Stimulated activated naive B cell treated with anti-CD40 and anti-IgM and Interleukin-4, amounts not matched to agents 10 μg/mL and 1 μg/mL and 100 μg/mL, for 72 hours (primary cell): Measurements from ENCODE around the gene C3.
A peak's percentile ranks its signal among the peaks of the same experiment; 100 is the strongest.
"Not testable (repeated sequence)": the region's sequence is repeated elsewhere in the genome, so short reads cannot be mapped to it uniquely, and the experiment has no call there.

Source experiments
- ATAC-seq, 2 donors: fragments of 150-1000 bp; cut with Tn5 transposase; replicated peaks; 2 replicates each; pipeline ENCODE4 v1.10.0; 2021; ENCODE audit warnings: moderate library complexity in 1 of 2
- DNase-seq: peaks from one replicate; pipeline ENCODE4 v3.0.0; 2021
- H3K27ac Mint-ChIP-seq: one replicate; pipeline ENCODE4 v1.8.0; 2022; ENCODE audit warnings: mild to moderate bottlenecking, mixed read lengths
- H3K27me3 Mint-ChIP-seq, 2 donors: one replicate each; pipeline ENCODE4 v1.8.0; 2022; ENCODE audit warnings: mixed read lengths in 2 of 2
- H3K36me3 Mint-ChIP-seq, 2 donors: one replicate each; pipeline ENCODE4 v1.8.0; 2022; ENCODE audit warnings: mixed read lengths in 2 of 2, mild to moderate bottlenecking in 1 of 2
- H3K4me1 Mint-ChIP-seq, 2 donors: one replicate each; pipeline ENCODE4 v1.8.0; 2022; ENCODE audit warnings: mixed read lengths in 2 of 2, mild to moderate bottlenecking in 1 of 2
- H3K4me3 Mint-ChIP-seq, 2 donors: one replicate each; pipeline ENCODE4 v1.8.0; 2022; ENCODE audit warnings: mild to moderate bottlenecking in 2 of 2, mixed read lengths in 2 of 2, moderate library complexity in 1 of 2
- H3K9me3 Mint-ChIP-seq, 2 donors: one replicate each; pipeline ENCODE4 v1.8.0; 2022; ENCODE audit warnings: mixed read lengths in 2 of 2, mild to moderate bottlenecking in 1 of 2

Gene C3

DNA sequence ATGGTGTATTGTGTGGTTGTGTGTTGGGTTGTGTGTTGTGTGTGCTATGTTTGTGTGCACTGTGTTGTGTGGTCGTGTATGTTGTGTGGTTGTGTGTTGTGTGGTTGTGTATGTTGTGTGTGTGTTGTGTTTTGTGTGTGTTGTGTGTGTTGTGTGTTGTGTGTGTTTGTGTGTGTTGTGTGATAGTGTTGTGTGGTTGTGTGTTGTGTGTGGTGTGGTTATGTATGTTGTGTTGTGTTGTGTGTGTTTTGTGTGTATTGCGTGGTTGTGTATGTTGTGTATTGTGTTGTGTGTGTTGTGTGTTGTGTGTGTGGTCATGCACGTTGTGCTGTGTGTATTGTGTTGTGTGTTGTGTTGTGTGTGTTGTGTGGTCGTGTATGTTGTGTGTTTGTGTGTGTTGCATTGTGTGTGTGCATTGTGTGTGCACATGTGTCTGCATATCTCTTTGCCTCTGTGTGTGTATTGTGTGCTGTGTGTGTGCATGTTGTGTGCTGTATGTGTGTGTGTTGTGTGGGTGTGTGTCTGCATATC lies 2.9 kb downstream of the C3 start:
- DNase-seq (no peak), ATAC-seq (no peak)
- Mint-ChIP-seq H3K4me3 (no peak overlapping the region), H3K4me1 (peaks cover 19 to 41% of the 10 kb centered on the region in 2 donors), H3K36me3 (no peaks in the 10 kb centered on the region), H3K27me3 (peaks cover 0 to 10% of the 10 kb centered on the region in 2 donors), H3K9me3 (peaks cover 4 to 5% of the 10 kb centered on the region in 2 donors), H3K27ac (peak overlapping the region; percentile 11)

DNA sequence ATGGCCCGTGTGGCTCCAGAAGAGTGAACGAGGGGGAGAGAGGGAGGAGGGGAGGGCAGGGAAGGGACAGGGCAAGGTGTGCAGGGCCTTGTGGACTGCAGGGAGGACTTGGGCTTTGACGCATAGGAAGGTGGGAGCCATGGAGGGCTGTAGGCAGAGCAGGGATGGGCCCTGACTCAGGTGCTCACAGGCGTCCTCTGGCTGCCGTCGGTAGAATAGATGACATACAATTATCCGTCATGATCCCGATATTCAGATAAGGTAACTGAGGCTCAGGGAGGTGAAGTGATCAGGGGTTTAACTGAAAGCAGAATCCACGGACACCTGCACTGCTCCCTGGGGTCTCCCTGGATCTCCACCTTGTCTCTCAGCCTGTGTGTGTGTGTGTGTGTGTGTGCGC lies 3.4 kb downstream of the C3 start:
- peaks cover 4 to 5% of the 10 kb centered on the region in 2 donors for H3K9me3 Mint-ChIP-seq
- peaks cover 19 to 36% of the 10 kb centered on the region in 2 donors for H3K4me1 Mint-ChIP-seq
- ATAC-seq = no peak
- no peak overlapping the region for H3K4me3 Mint-ChIP-seq
- no peak for DNase-seq
- H3K36me3 Mint-ChIP-seq = no peaks in the 10 kb centered on the region
- peak overlapping the region; percentile 11 for H3K27ac Mint-ChIP-seq
- peaks cover 0 to 10% of the 10 kb centered on the region in 2 donors for H3K27me3 Mint-ChIP-seq

DNA sequence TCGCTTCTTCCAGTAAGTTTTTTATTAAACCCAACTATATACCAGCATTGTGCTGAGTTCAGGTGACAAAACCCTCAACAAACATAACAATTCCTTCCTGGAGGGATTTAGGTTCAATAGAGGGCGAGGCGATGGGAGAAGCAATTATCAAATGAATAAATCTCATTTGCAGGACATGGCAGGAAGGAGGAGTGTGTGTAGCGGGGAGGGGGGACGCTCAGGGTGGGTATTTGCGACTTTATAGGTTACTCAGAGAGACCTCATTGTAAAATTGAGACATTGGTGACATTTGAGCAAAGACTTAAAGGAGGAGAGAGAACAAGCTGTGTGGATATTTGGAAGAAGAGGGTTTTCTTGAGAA lies 3.9 kb downstream of the C3 start:
- no peak overlapping the region for H3K27ac Mint-ChIP-seq
- H3K9me3 Mint-ChIP-seq = peaks cover 4 to 5% of the 10 kb centered on the region in 2 donors
- H3K36me3 Mint-ChIP-seq = no peaks in the 10 kb centered on the region
- H3K4me1 Mint-ChIP-seq = peaks cover 19 to 32% of the 10 kb centered on the region in 2 donors
- DNase-seq = no peak
- no peak for ATAC-seq
- no peak overlapping the region for H3K4me3 Mint-ChIP-seq
- peaks cover 0 to 10% of the 10 kb centered on the region in 2 donors for H3K27me3 Mint-ChIP-seq

DNA sequence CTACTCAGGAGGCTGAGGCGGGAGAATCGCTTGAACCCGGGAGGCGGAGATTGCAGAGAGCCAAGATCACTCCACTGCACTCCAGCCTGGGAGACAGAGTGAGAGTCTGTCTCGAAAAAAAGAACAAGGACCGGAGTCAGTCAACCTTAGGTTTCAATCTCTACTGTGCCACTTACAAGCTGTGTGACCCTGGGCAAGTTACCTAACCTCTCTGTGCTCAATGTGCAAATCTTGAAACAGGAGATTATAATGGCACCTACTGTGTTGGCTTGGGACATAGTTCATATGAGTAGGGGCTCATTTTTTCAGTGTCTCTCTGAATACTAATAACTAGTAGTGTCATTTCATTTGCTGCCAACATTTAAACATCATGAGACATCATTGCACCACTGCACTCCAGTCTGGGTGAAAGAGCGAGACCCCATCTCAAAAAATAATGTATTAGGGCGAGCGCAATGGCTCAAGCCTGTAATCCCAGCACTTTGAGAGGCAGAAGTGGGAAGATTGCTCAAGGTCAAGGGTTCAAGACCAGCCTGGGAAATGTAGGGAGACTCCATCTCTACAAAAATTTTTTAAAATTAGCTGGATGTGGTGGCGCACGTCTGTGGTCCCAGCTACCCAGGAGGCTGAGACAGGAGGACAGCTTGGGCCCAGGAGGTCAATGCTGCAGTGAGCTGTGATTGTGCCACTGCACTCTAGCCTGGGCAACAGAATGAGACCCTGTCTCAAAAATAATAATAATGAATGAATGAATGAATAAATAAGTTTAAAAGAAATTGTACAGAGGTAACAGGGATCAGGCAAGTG lies 5.5 kb downstream of the C3 start:
- Mint-ChIP-seq H3K4me1 (peaks cover 16 to 25% of the 10 kb centered on the region in 2 donors), H3K36me3 (no peaks in the 10 kb centered on the region), H3K9me3 (peaks cover 4 to 5% of the 10 kb centered on the region in 2 donors), H3K27me3 (peaks cover 15 to 22% of the 10 kb centered on the region in 2 donors), H3K4me3 (no peak overlapping the region), H3K27ac (no peak overlapping the region)
- ATAC-seq = no peak
- no peak for DNase-seq

DNA sequence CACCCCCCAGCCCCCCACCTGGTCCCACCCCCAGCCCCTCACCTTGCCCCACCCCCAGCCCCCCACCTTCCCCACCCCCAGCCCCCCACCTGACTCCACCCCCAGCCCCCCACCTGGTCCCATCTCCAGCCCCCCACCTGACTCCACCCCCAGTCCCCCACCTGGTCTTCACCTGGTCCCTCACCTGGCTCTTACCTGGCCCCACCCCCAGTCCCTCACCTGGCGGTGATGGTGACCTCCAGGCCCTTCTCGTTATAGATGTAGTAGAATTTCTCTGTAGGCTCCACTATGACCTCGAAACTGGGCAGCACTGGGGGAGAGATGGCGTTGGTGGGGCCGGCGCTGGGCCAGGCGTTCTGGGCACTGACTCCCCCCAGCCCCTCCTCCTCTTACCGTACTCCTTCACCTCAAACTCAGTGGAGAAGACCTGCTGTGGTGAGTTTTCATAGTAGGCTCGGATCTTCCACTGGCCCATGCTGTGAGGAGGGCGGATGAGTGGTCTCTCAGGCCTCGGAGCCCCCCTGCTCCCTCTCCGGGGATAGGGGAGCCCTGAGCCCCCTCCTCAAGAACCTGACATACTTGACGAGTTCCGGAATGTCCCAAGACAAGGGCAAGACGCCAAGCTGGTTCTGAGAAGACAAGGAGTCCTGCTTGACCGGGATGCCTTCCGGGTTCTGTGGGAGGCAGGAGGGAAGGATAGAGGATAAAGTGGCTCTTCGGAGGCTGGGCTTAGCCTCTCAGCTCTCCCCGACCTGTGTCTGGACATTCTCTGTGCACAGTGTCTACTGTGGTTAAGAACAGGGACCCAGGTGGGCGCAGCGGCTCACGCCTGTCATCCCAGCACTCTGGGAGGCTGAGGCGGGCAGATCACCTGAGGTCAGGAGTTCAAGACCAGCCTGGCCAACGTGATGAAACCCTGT lies 6.4 kb downstream of the C3 start:
- Mint-ChIP-seq H3K9me3 (peaks cover 4 to 5% of the 10 kb centered on the region in 2 donors), H3K27me3 (peaks cover 24 to 32% of the 10 kb centered on the region in 2 donors), H3K4me1 (peaks cover 15 to 23% of the 10 kb centered on the region in 2 donors), H3K36me3 (no peaks in the 10 kb centered on the region), H3K27ac (no peak overlapping the region), H3K4me3 (no peak overlapping the region)
- ATAC-seq (no peak), DNase-seq (no peak)

DNA sequence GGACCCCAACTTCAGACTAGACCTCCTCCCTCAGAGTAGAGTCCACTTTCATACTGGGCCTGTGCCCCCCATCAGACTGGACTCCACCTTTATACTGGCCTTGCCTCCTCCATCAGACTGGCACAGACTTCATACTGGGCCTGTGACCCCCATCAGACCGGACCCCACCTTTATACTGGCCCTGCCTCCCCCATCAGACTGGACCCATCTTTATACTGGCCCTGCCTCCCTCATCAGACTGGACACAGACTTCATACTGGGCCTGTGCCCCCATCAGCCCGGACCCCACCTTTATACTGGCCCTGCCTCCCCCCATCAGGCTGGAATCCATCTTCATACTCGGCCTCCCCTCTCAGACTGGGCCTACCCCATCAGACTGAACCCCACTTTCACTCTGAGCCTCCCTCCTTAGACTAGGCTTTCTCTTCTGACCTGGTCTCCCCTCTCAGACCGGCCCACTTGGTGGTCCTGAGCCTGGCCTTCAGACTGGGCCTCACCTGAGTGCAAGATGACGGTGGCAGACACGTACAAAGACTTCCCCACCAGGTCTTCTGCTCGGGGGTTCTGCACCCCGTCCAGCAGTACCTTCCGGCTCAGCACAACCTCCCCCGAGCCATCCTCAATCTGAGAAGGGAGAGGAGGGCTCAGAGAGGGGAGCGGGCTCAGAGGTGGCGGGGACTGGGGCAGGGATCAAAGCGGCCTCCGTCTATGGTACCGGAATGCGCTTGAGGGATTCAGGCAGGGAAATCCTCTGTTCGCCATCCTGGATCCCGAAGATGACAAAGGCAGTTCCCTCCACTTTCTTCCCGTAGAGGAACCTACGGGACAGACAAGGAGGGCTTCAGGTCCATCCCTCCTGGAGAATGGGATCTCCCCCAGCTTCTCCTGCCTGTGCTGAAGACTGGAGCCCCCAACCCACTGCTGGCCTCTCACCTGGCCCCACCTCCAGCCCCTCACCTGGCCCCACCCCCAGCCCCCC lies 7.5 kb downstream of the C3 start:
- Mint-ChIP-seq H3K9me3 (peaks cover 4 to 5% of the 10 kb centered on the region in 2 donors), H3K27me3 (peaks cover 34 to 42% of the 10 kb centered on the region in 2 donors), H3K4me1 (peaks cover 15 to 18% of the 10 kb centered on the region in 2 donors), H3K4me3 (no peak overlapping the region), H3K36me3 (no peaks in the 10 kb centered on the region), H3K27ac (no peak overlapping the region)
- ATAC-seq (no peak), DNase-seq (no peak)

DNA sequence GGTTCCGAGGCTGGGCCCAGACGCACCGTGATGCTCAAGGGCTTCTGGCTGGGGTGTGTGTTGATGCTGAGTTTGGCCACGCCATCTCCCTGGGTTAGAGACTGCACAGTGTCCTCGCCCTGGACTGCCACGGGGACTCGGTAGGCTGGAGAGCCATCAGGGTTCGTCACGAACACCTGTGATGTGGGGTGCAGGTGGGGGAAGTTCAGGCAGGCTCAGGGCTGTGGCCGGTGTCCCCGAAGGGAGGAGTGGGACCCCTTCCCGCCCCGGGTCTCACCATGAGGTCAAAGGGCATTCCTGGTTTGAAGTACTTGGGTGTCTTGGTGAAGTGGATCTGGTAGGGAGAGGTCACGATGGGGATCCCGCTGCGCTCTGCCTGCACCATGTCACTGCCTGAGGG lies 8.2 kb downstream of the C3 start:
- Mint-ChIP-seq H3K4me1 (peaks cover 8 to 11% of the 10 kb centered on the region in 2 donors), H3K4me3 (no peak overlapping the region), H3K36me3 (no peaks in the 10 kb centered on the region), H3K27ac (no peak overlapping the region), H3K27me3 (peaks cover 37 to 39% of the 10 kb centered on the region in 2 donors), H3K9me3 (peaks cover 0 to under 1% of the 10 kb centered on the region in 2 donors)
- no peak for ATAC-seq
- no peak for DNase-seq

GRCh38 chr19:6711605-6712004 lies 8.8 kb downstream of the C3 start:
- no peak overlapping the region for H3K27ac Mint-ChIP-seq
- ATAC-seq = no peak

GRCh38 chr19:6711078-6711361 lies 9.4 kb downstream of the C3 start:
- Mint-ChIP-seq H3K4me3 (no peak overlapping the region), H3K4me1 (peaks cover 6 to 9% of the 10 kb centered on the region in 2 donors), H3K27ac (no peak overlapping the region), H3K36me3 (no peaks in the 10 kb centered on the region), H3K27me3 (peaks cover 37% of the 10 kb centered on the region in 2 donors), H3K9me3 (no peaks in the 10 kb centered on the region)
- DNase-seq (no peak), ATAC-seq (no peak)

More at GRCh38 chr19:6711605-6712004, 8.8 kb downstream of the C3 start:
- Mint-ChIP-seq H3K9me3 (no peaks in the 10 kb centered on the region), H3K27me3 (peaks cover 37% of the 10 kb centered on the region in 2 donors), H3K4me3 (no peak overlapping the region), H3K36me3 (no peaks in the 10 kb centered on the region), H3K4me1 (peaks cover 6 to 9% of the 10 kb centered on the region in 2 donors)
- no peak for DNase-seq

DNA sequence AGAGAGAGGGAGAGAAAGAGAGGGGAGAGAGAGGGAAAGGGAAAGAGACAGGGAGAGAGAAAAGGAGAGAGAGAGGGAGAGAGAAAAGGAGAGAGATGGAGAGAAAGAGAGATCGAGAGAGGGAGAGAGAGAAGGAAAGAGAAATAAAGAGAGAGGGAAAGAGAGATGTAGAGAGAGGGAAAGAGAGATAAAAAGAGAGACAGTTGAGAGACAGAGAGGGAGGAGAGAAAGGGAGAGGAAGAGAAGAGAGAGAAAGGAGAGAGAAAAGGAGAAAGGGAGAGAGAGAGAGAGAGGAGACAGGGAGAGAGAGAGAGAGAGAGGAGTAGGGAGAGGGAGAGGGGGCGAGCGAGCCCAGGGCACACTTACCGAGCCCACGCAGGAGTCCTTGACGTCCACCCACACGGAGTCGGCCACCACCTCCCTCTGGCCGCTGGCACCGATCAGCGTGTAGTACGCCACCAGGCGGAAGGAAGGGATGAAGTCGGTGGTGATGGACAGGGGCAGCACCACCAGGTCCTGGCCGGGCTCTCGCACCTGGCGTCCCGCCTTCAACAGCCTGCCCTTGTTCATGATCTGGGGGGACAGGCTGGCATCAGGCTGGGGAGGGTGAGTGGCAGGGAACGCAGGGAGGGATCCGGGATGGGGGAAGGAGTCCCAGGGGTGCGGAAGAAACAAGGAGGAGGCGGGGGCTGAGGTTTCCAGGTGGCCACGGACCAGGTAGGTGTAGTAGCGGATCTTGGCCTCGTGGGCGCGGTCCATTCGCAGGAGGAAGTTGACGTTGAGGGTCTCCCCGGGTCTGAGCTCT lies 10.0 kb downstream of the C3 start:
- Mint-ChIP-seq H3K9me3 (no peaks in the 10 kb centered on the region), H3K27me3 (peaks cover 37% of the 10 kb centered on the region in 2 donors), H3K4me1 (peaks cover 6 to 9% of the 10 kb centered on the region in 2 donors), H3K27ac (peak overlapping the region; percentile 3), H3K36me3 (no peaks in the 10 kb centered on the region), H3K4me3 (no peak overlapping the region)
- no peak for DNase-seq
- peak; percentile 38 to 48 for ATAC-seq

DNA sequence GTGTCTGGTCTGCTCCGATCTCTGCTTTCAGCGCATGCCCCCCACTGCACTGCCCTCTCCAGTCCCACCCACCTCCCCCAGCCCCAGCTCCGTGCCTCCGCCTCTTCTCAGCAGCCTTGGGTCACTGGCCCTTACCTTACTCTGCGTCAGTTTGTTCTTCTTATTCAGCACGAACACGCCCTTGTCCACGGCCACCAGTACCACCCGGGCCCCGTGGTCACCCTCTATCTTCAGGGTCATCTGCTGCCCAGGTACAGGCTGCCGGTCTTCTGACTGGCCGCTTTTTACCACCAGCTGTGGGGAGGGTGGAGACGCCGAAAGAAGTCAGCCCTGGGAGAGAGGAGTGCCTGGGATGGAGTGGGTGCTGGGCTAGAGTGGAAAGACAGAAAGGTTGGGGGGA lies 10.9 kb downstream of the C3 start:
- no peak for DNase-seq
- Mint-ChIP-seq H3K27me3 (peaks cover 37% of the 10 kb centered on the region in 2 donors), H3K9me3 (no peaks in the 10 kb centered on the region), H3K36me3 (no peaks in the 10 kb centered on the region), H3K4me3 (no peak overlapping the region), H3K4me1 (peaks cover 6 to 9% of the 10 kb centered on the region in 2 donors), H3K27ac (no peak overlapping the region)
- no peak for ATAC-seq

DNA sequence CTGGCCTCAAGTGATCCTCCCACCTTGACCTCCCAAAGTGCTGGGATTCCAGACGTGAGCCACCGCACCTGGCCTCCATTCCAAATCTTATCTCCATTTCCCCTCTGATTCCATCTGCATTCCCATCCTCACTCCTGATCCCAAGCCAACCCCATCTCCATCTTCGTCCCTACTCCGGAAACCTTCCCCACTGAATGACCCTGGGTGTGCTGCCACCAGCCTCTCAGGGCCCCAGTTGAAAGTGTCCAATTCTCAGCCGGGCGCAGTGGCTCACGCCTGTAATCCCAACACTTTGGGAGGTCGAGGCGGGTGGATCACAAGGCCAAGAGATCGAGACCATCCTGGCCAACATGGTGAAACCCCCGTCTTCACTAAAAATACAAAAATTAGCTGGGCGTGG lies 11.5 kb downstream of the C3 start:
- not testable (repeated sequence) for H3K4me1 Mint-ChIP-seq, H3K4me3 Mint-ChIP-seq, H3K9me3 Mint-ChIP-seq, DNase-seq, H3K27ac Mint-ChIP-seq, H3K36me3 Mint-ChIP-seq, ATAC-seq
- H3K27me3 Mint-ChIP-seq = peaks cover 37% of the 10 kb centered on the region in 2 donors

DNA sequence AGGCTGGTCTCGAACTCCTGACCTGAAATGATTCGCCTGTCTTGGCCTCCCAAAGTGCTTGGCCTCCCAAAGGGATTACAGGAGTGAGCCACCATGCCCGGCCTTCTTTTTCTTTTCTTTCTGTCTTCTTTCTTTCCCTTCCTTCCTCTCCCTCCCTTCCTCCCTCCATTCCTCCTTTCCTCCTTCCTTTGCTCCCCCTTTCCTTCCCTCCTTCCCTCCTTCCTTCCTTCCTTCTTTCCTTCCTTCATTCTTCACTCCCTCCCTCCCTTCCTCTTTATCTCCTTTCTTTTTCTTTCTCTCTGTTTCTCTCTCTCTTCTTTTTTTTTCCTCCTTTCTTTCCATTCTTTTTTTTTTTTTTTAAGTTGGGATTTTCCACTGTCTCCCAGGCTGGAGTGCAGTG lies 12.1 kb downstream of the C3 start:
- Mint-ChIP-seq H3K36me3 (no peaks in the 10 kb centered on the region), H3K27ac (no peak overlapping the region), H3K4me3 (no peak overlapping the region), H3K9me3 (no peaks in the 10 kb centered on the region), H3K27me3 (peaks cover 37% of the 10 kb centered on the region in 2 donors), H3K4me1 (peaks cover 6 to 9% of the 10 kb centered on the region in 2 donors)
- DNase-seq (no peak), ATAC-seq (no peak)
